Measurements from ENCODE around the gene MOB2. TPM values are rescaled to one million over a fixed set of nuclear protein-coding genes. Genes with fewer than 3 reads are reported as not detected.

The MOB2 gene
- total RNA-seq, 2 experiments from 2014 or later, result 13.2 to 14.0 TPM

GRCh38 chr11:1473011-1473628 lies 13.5 kb downstream of the MOB2 start:
- ChIA-PET CTCF (no interaction called here), POLR2A (interaction anchor here (1.0 kb wide), 1 partner anchor 10 kb away, joined by 3 read pairs; no protein-coding TSS in a partner anchor)
- DNase-seq (no peak), ATAC-seq (no peak)
- Mint-ChIP-seq H3K9me3 (no peaks in the 10 kb centered on the region), H3K27ac (no peak overlapping the region), H3K27me3 (no peaks in the 10 kb centered on the region), H3K36me3 (ENCODE audit: low read depth) (peaks cover 5% of the 10 kb centered on the region), H3K4me3 (no peak overlapping the region), H3K4me1 (ENCODE audit: low read depth) (no peaks in the 10 kb centered on the region)
- intact Hi-C loops (cut with micrococcal nuclease), result no loop called here
- TF ChIP-seq, protein P1, sequence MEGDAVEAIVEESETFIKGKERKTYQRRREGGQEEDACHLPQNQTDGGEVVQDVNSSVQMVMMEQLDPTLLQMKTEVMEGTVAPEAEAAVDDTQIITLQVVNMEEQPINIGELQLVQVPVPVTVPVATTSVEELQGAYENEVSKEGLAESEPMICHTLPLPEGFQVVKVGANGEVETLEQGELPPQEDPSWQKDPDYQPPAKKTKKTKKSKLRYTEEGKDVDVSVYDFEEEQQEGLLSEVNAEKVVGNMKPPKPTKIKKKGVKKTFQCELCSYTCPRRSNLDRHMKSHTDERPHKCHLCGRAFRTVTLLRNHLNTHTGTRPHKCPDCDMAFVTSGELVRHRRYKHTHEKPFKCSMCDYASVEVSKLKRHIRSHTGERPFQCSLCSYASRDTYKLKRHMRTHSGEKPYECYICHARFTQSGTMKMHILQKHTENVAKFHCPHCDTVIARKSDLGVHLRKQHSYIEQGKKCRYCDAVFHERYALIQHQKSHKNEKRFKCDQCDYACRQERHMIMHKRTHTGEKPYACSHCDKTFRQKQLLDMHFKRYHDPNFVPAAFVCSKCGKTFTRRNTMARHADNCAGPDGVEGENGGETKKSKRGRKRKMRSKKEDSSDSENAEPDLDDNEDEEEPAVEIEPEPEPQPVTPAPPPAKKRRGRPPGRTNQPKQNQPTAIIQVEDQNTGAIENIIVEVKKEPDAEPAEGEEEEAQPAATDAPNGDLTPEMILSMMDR (IDR thresholded peaks at IDR 0.05), result no peak

DNA sequence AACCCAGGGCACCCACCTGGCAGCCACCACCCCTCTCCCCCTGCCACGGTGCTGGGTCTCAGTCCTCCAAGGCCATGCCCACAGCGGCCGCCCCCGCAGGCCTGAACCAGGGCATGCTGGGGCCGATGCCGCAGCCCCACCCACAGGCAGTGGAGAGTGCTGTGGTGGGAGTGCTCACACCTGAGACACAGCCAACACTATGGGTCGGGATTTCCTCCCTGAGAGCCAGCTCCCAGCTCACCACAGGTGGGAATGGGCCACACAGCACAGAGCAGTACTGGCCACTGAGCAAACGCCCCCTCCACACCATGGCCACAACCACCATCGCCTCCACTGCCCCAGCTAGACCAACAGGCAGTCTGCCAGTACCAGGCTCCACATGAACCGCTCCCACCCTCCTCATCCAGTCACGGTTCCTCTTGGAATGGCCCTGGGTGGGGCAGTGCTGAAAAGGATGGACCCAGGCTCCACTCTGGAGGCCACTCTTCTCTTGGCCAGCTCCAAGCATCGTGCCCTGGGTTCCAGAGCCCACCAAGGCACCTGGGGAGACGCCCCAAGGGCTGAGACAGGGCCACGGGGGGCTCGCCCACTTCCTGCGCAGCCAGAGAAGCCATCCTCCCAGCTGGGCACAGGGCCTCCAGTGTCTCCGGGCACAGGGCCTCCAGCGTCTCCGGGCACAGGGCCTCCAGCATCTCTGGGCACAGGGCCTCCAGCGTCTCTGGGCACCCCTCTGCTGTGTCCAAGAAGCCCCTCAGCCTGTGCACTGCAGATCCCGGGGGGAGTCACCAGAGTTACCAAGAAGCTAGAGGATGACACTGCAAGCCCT lies 14.2 kb downstream of the MOB2 start:
- H3K4me1 Mint-ChIP-seq (ENCODE audit: low read depth), result no peaks in the 10 kb centered on the region
- ChIA-PET CTCF (no interaction called here), POLR2A (interaction anchor here (1.0 kb wide), 1 partner anchor 9 kb away, joined by 3 read pairs; no protein-coding TSS in a partner anchor)
- TF ChIP-seq, protein P1 (IDR thresholded peaks at IDR 0.05), result no peak
- no peaks in the 10 kb centered on the region for H3K9me3 Mint-ChIP-seq
- ATAC-seq (no peak), DNase-seq (no peak)
- H3K4me3 Mint-ChIP-seq, result no peak overlapping the region
- intact Hi-C loops (cut with micrococcal nuclease), result no loop called here
- no peak overlapping the region for H3K27ac Mint-ChIP-seq
- no peaks in the 10 kb centered on the region for H3K27me3 Mint-ChIP-seq
- peaks cover 5% of the 10 kb centered on the region for H3K36me3 Mint-ChIP-seq (ENCODE audit: low read depth)

- H3K27me3 Mint-ChIP-seq, result no peaks in the 10 kb centered on the region
- no peaks in the 10 kb centered on the region for H3K4me1 Mint-ChIP-seq (ENCODE audit: low read depth)
- ChIA-PET POLR2A (no interaction called here), CTCF (no interaction called here)
- no peaks in the 10 kb centered on the region for H3K9me3 Mint-ChIP-seq
- TF ChIP-seq, protein P1 (IDR thresholded peaks at IDR 0.05), result no peak
- no peak overlapping the region for H3K4me3 Mint-ChIP-seq
- H3K36me3 Mint-ChIP-seq (ENCODE audit: low read depth), result peaks cover 5% of the 10 kb centered on the region
- intact Hi-C loops (cut with micrococcal nuclease), result no loop called here
- ATAC-seq, result no peak
- DNase-seq, result no peak
- no peak overlapping the region for H3K27ac Mint-ChIP-seq
These were observed 14.8 kb downstream of the MOB2 start for GRCh38 chr11:1471736-1472135.

- H3K4me1 Mint-ChIP-seq (ENCODE audit: low read depth), result no peaks in the 10 kb centered on the region
- peaks cover 5% of the 10 kb centered on the region for H3K36me3 Mint-ChIP-seq (ENCODE audit: low read depth)
- ChIA-PET POLR2A (no interaction called here), CTCF (no interaction called here)
- no peak overlapping the region for H3K27ac Mint-ChIP-seq
- H3K27me3 Mint-ChIP-seq, result no peaks in the 10 kb centered on the region
- no peak overlapping the region for H3K4me3 Mint-ChIP-seq
- DNase-seq (no peak), ATAC-seq (no peak)
- H3K9me3 Mint-ChIP-seq, result no peaks in the 10 kb centered on the region
- intact Hi-C loops (cut with micrococcal nuclease), result no loop called here
- TF ChIP-seq, protein P1 (IDR thresholded peaks at IDR 0.05), result no peak
These were observed 15.6 kb downstream of the MOB2 start for GRCh38 chr11:1470681-1471611.
